GM20000 (cell line): ENCODE data around the gene CPXM2.
A peak's percentile ranks its signal among the peaks of the same experiment; 100 is the strongest.

Source experiments
- DNase-seq: peaks from one replicate; pipeline ENCODE4 v3.0.0; 2012; ENCODE audit warnings: low spot score
- CTCF ChIP-seq: IDR thresholded peaks from 2 replicates; pipeline ENCODE4 v1.5.1; 2012; ENCODE audit warnings: mild to moderate bottlenecking, control low read depth; ENCODE audit errors: extremely low read depth, missing control alignments

The CPXM2 gene

DNA sequence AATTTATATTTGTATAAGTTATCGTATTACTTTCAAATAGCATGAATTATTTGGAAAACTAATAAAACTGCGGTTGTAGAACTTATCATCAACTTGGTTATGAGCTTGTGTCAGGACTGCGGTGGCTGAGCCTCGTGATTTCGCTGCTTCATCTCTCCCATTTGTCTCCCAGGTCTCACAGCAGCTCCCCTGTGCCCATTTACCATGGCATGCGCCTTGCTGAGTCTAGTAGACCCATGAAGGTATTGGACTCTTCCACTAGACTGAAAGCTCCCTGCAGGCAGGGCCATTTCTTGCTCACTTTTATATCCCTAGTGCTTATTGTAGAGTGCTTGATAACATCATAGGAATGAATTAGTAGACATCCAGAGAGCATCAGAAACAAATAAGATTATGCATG is 53.9 kb downstream of the CPXM2 start:
- DNase-seq, result no peak
- TF ChIP-seq CTCF, result no peak

DNA sequence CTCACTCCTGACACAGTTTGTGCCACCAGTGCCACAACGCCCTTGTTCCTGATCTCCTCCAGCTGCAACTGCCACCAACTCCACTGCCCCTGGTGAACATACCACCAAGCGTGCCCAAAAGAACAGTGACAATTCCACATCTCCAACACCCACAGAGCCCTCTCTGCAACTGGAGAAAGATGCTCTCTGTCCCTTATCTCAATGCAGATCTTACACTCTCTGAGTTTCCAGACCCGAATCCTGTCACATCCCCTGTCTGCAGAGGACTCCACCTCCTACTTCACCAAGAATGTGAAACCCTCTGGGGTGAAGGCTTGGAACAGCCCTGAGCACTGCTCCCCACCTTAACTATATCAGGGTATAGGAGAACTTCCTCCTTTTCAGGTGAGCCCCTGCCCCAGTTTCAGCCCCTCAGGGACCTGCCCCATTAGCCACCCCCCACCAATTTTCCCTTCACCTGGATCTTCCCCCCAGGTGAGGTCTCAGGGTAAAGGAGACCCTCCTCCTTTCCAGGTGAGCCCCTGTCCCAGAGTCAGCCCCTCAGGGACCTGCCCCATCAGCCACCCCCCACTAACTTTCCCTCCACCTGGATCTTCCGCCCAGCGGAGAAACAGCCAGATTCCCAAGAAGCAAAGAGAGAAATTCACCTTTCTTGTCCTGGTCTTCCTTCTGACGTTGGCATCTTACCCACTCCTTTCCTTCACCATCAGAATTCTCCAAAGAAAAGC is 55.0 kb downstream of the CPXM2 start:
- TF ChIP-seq CTCF, result no peak
- DNase-seq, result no peak

DNA sequence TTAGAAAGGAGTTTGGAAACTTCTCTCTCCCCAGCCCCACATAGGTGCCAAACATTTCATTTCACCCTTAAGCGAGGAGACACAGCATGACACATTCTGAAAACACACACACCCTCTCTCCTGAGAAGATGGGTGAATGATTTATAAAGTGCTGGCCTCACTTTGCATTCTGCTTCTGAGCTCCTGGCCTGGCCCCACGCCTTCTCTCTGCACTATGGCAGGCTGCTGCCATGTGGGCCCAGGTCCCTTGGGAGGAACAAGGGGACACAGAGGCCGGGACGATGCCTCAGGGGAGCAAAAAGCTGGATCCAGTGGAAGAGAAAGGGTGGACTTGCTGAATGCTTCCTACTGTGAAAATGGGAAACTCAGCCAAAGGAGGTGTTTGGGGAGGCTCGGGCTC is 56.0 kb downstream of the CPXM2 start:
- no peak for TF ChIP-seq CTCF
- DNase-seq, result peak; percentile 71

- no peak for DNase-seq
- TF ChIP-seq CTCF, result no peak
These were observed 58.3 kb downstream of the CPXM2 start for GRCh38 chr10:123833170-123833850.

GRCh38 chr10:123831259-123831658 is 60.3 kb downstream of the CPXM2 start:
- no peak for TF ChIP-seq CTCF
- no peak for DNase-seq

GRCh38 chr10:123821136-123821535 is 70.5 kb downstream of the CPXM2 start:
- DNase-seq, result no peak
- no peak for TF ChIP-seq CTCF

GRCh38 chr10:123809632-123810031 is 82.0 kb downstream of the CPXM2 start:
- no peak for TF ChIP-seq CTCF
- DNase-seq, result no peak
